ENCODE data around the gene STARD4. TPM values are rescaled to one million over a fixed set of nuclear protein-coding genes. Genes with fewer than 3 reads are reported as not detected.
A peak's percentile ranks its signal among the peaks of the same experiment; 100 is the strongest.

The STARD4 gene
- total RNA-seq (126 and 129 TPM in 2 replicates), polyA plus RNA-seq (35.0 and 39.9 TPM in 2 replicates)

- 1% methylated on average over 34 of the region's 41 CpGs for WGBS (ENCODE audit: low lambda C conversion rate, missing lambda C conversion rate)
- peaks cover 19% of the 10 kb centered on the region for H3K4me1 ChIP-seq (ENCODE audit: insufficient read depth)
- H3K4me3 ChIP-seq = peak within 1 kb of the TSS; percentile 62
- H3K4me2 ChIP-seq = peak within 1 kb of the TSS; percentile 80
- TF ChIP-seq EZH2 (IDR thresholded peaks at IDR 0.05; ENCODE audit: borderline replicate concordance) (no peak), CTCF (IDR thresholded peaks at IDR 0.05; ENCODE audit: poor library complexity) (no peak), EZH2phosphoT487 (IDR thresholded peaks at IDR 0.05; ENCODE audit: low read depth, severe bottlenecking, unreplicated experiment) (no peak)
- no peaks in the 10 kb centered on the region for H3K27me3 ChIP-seq
- no peaks in the 10 kb centered on the region for H3K36me3 ChIP-seq (replicated peaks; ENCODE audit: insufficient read depth, low read depth)
- H4K20me1 ChIP-seq (ENCODE audit: insufficient read depth, poor library complexity, severe bottlenecking) = peaks cover 27% of the 10 kb centered on the region
- peaks cover 46% of the 10 kb centered on the region for H3K79me2 ChIP-seq
- peak; percentile 97 for DNase-seq (ENCODE audit: low spot score)
- no peaks in the 10 kb centered on the region for H3K9me2 ChIP-seq (replicated peaks; ENCODE audit: insufficient read depth)
- H3K9me3 ChIP-seq (ENCODE audit: low read depth) = no peaks in the 10 kb centered on the region
- H2AFZ ChIP-seq = peak within 1 kb of the TSS; percentile 68
- H3K27ac ChIP-seq = peak within 1 kb of the TSS; percentile 96
Observed at GRCh38 chr5:111512375-111513130, at the start of gene STARD4. Gene STARD4 (minus strand): TSS chr5:111512535. CDS start chr5:111507433, 5,102 bp downstream.

GRCh38 chr5:111559680-111560079 lies 47.3 kb upstream of the STARD4 start:
- Histone ChIP-seq H3K4me1 (ENCODE audit: insufficient read depth) (peaks cover 6% of the 10 kb centered on the region), H3K36me3 (replicated peaks; ENCODE audit: insufficient read depth, low read depth) (no peaks in the 10 kb centered on the region), H3K9me2 (replicated peaks; ENCODE audit: insufficient read depth) (no peaks in the 10 kb centered on the region), H3K27ac (no peak overlapping the region), H3K27me3 (no peaks in the 10 kb centered on the region), H4K20me1 (ENCODE audit: insufficient read depth, poor library complexity, severe bottlenecking) (no peaks in the 10 kb centered on the region), H3K79me2 (no peaks in the 10 kb centered on the region), H2AFZ (no peak overlapping the region), H3K4me2 (no peak overlapping the region), H3K4me3 (no peak overlapping the region), H3K9me3 (ENCODE audit: low read depth) (peaks cover 4% of the 10 kb centered on the region)
- DNase-seq (ENCODE audit: low spot score) = no peak
- TF ChIP-seq CTCF (IDR thresholded peaks at IDR 0.05; ENCODE audit: poor library complexity) (no peak), EZH2phosphoT487 (IDR thresholded peaks at IDR 0.05; ENCODE audit: low read depth, severe bottlenecking, unreplicated experiment) (no peak), EZH2 (IDR thresholded peaks at IDR 0.05; ENCODE audit: borderline replicate concordance) (no peak)

GRCh38 chr5:111557686-111558085 lies 45.4 kb upstream of the STARD4 start:
- DNase-seq (ENCODE audit: low spot score) = no peak
- 94% methylated on average over 1 of the region's 1 CpG for WGBS (ENCODE audit: low lambda C conversion rate, missing lambda C conversion rate)
- no peak overlapping the region for H2AFZ ChIP-seq
- peaks cover under 1% of the 10 kb centered on the region for H3K4me1 ChIP-seq (ENCODE audit: insufficient read depth)
- no peaks in the 10 kb centered on the region for H4K20me1 ChIP-seq (ENCODE audit: insufficient read depth, poor library complexity, severe bottlenecking)
- TF ChIP-seq EZH2phosphoT487 (IDR thresholded peaks at IDR 0.05; ENCODE audit: low read depth, severe bottlenecking, unreplicated experiment) (no peak), CTCF (IDR thresholded peaks at IDR 0.05; ENCODE audit: poor library complexity) (no peak), EZH2 (IDR thresholded peaks at IDR 0.05; ENCODE audit: borderline replicate concordance) (no peak)
- no peak overlapping the region for H3K4me2 ChIP-seq
- no peaks in the 10 kb centered on the region for H3K9me2 ChIP-seq (replicated peaks; ENCODE audit: insufficient read depth)
- H3K9me3 ChIP-seq (ENCODE audit: low read depth) = peaks cover 4% of the 10 kb centered on the region
- no peak overlapping the region for H3K4me3 ChIP-seq
- H3K27me3 ChIP-seq = no peaks in the 10 kb centered on the region
- no peak overlapping the region for H3K27ac ChIP-seq
- no peaks in the 10 kb centered on the region for H3K79me2 ChIP-seq
- H3K36me3 ChIP-seq (replicated peaks; ENCODE audit: insufficient read depth, low read depth) = no peaks in the 10 kb centered on the region

Data from hepatocyte (in vitro differentiated cells).